RWPE2 (cell line): Measurements from ENCODE around the gene GADL1.

Source experiments
- ATAC-seq: fragments of 200-7000 bp; cut with Tn5 transposase; 3 replicates; pipeline ENCODE4 v1.9.1; 2021; ENCODE audit warnings: low read depth
- DNase-seq: peaks from one replicate; pipeline ENCODE4 v3.0.0-alpha.2; 2020; ENCODE audit warnings: low spot score
- H3K27ac ChIP-seq: fragments of 450-650 bp; 2 replicates; pipeline ENCODE4 v1.5.1; 2017; ENCODE audit warnings: mild to moderate bottlenecking; ENCODE audit not compliant: poor library complexity, severe bottlenecking
- H3K27me3 ChIP-seq: fragments of 250-450 bp; sonication (Bioruptor Pico); 2 replicates; pipeline ENCODE4 v1.5.1; 2021; ENCODE audit warnings: mild to moderate bottlenecking, moderate library complexity; ENCODE audit not compliant: insufficient read depth, poor library complexity, severe bottlenecking
- H3K36me3 ChIP-seq: fragments of 250-450 bp; sonication (Bioruptor Pico); 2 replicates; pipeline ENCODE4 v1.5.1; 2020; ENCODE audit warnings: low read depth, mild to moderate bottlenecking, moderate library complexity
- H3K4me1 ChIP-seq: fragments of 250-450 bp; sonication (Bioruptor Pico); 2 replicates; pipeline ENCODE4 v1.5.1; 2021; ENCODE audit warnings: mild to moderate bottlenecking, moderate library complexity; ENCODE audit not compliant: insufficient read depth, poor library complexity, severe bottlenecking
- H3K4me3 ChIP-seq: fragments of 250-450 bp; sonication (Bioruptor Pico); 2 replicates; pipeline ENCODE4 v1.5.1; 2021; ENCODE audit warnings: mild to moderate bottlenecking, moderate library complexity; ENCODE audit not compliant: severe bottlenecking
- H3K9me3 ChIP-seq: fragments of 250-450 bp; sonication (Bioruptor Pico); 2 replicates; pipeline ENCODE4 v1.5.1; 2021; ENCODE audit warnings: mild to moderate bottlenecking, moderate library complexity; ENCODE audit not compliant: severe bottlenecking
- CTCF ChIP-seq: fragments of 450-650 bp; IDR thresholded peaks from one replicate; pipeline ENCODE4 v1.5.1; 2017; ENCODE audit warnings: mild to moderate bottlenecking, moderate library complexity; ENCODE audit not compliant: poor library complexity, severe bottlenecking

The GADL1 gene

GRCh38 chr3:30712991-30713390, 181.5 kb downstream of the GADL1 start:
- Histone ChIP-seq H3K9me3 (no peaks in the 10 kb centered on the region), H3K4me1 (peaks cover 6% of the 10 kb centered on the region), H3K27ac (no peak overlapping the region), H3K27me3 (no peaks in the 10 kb centered on the region), H3K4me3 (no peak overlapping the region), H3K36me3 (no peaks in the 10 kb centered on the region)
- no peak for TF ChIP-seq CTCF
- DNase-seq, result no peak
- ATAC-seq, result no peak

DNA sequence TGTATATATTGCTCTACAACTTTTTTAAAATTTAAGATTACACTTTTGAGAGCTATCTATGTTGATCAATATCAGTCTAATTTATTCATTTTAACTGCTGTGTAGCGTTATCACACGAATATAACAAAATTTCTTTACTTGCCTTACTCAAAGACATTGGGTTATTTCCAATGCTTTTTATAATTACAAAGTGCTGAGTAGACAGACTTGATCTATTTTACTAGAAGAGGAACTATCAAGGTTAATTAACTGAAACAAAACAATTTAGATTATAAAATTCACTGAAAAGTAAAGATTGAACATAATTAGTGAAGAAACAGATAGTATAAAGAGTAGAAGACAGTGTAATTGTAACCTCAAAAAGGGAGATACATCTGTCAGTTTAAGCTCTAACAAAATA, 182.6 kb downstream of the GADL1 start:
- H3K27me3 ChIP-seq, result no peaks in the 10 kb centered on the region
- H3K9me3 ChIP-seq, result no peaks in the 10 kb centered on the region

GRCh38 chr3:30711151-30711550, 183.3 kb downstream of the GADL1 start:
- Histone ChIP-seq H3K27me3 (no peaks in the 10 kb centered on the region), H3K36me3 (no peaks in the 10 kb centered on the region), H3K9me3 (no peaks in the 10 kb centered on the region), H3K4me1 (peaks cover 6% of the 10 kb centered on the region), H3K27ac (no peak overlapping the region), H3K4me3 (no peak overlapping the region)
- TF ChIP-seq CTCF, result no peak
- ATAC-seq, result no peak
- DNase-seq, result no peak

More for the DNA sequence above, 182.6 kb downstream of the GADL1 start:
- Histone ChIP-seq H3K4me1 (peaks cover 6% of the 10 kb centered on the region), H3K27ac (no peak overlapping the region), H3K36me3 (no peaks in the 10 kb centered on the region), H3K4me3 (no peak overlapping the region)
- DNase-seq, result no peak
- ATAC-seq, result no peak
- no peak for TF ChIP-seq CTCF

DNA sequence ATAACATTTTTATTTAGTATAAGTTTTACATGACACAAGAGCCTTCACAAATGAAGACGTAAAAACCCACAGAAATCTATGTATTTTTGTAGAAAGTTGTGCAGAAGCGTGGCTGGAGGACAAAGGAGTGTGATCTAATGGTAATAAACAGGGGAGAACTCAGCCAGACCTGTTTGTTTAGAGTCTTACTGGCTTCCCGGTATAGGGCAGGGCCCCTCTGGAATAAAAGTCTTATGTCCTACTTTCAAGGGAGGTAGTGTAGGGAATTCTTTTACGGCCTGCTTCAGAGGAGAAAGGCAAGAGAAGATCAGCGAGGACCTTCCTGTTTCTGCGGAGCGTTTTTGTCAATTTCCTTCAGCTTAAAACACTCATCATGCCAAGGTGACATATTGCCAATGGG, 184.4 kb downstream of the GADL1 start:
- ATAC-seq (no peak), DNase-seq (no peak)
- Histone ChIP-seq H3K9me3 (no peaks in the 10 kb centered on the region), H3K36me3 (no peaks in the 10 kb centered on the region), H3K27me3 (no peaks in the 10 kb centered on the region), H3K4me3 (no peak overlapping the region), H3K4me1 (peaks cover 6% of the 10 kb centered on the region), H3K27ac (no peak overlapping the region)
- no peak for TF ChIP-seq CTCF

DNA sequence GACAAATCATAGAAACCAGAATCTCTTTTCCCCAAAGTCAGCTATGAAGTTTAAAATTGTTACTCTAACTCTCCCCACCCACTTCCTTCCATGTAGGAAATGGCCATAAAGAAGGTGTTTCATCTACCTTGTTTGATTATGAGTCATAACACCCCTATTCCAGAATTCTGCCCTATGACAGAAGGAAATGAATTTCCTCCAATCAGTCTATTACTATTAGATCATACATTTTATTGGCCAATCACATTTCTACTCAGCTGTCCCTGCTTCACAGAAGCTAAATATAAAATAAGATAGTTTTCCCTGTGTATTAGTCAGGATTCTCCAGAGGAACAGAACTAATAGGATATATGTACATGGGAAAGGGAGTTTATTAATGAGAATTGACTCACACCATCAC, 186.0 kb downstream of the GADL1 start:
- TF ChIP-seq CTCF, result no peak
- DNase-seq, result no peak
- no peak overlapping the region for H3K4me3 ChIP-seq
- H3K27me3 ChIP-seq, result no peaks in the 10 kb centered on the region
- peak; percentile 67 for ATAC-seq
- H3K36me3 ChIP-seq, result no peaks in the 10 kb centered on the region
- no peaks in the 10 kb centered on the region for H3K9me3 ChIP-seq
- peaks cover 6% of the 10 kb centered on the region for H3K4me1 ChIP-seq
- H3K27ac ChIP-seq, result peak overlapping the region; percentile 6
